Measurements from ENCODE around the gene EDRF1.

DNA sequence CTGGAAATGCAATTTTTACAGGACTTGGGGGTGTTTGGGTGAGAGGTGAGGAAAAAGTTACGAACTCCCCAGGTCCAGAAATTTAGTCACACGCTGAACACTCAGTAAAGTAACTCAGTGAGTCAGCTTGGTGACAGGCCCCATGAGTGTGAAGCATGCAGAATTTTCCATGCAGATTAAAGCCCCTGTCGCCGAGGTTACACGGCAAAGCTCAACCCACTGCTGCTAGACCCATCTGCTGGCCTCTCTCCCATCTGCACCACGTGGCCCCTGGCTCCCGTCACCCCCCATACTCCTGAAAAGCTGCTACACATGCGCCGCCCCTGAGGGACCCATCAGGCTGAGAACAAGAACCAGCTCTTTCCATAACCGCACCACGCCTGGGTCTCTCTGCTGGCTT is 63.1 kb downstream of the EDRF1 start:
- TF ChIP-seq, protein P1, sequence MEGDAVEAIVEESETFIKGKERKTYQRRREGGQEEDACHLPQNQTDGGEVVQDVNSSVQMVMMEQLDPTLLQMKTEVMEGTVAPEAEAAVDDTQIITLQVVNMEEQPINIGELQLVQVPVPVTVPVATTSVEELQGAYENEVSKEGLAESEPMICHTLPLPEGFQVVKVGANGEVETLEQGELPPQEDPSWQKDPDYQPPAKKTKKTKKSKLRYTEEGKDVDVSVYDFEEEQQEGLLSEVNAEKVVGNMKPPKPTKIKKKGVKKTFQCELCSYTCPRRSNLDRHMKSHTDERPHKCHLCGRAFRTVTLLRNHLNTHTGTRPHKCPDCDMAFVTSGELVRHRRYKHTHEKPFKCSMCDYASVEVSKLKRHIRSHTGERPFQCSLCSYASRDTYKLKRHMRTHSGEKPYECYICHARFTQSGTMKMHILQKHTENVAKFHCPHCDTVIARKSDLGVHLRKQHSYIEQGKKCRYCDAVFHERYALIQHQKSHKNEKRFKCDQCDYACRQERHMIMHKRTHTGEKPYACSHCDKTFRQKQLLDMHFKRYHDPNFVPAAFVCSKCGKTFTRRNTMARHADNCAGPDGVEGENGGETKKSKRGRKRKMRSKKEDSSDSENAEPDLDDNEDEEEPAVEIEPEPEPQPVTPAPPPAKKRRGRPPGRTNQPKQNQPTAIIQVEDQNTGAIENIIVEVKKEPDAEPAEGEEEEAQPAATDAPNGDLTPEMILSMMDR (IDR thresholded peaks at IDR 0.05; ENCODE audit: low read length) = no peak
- no peak for TF ChIP-seq EZH2 (optimal IDR thresholded peaks at IDR 0.05; ENCODE audit: low read depth, low read length)
